Measurements from ENCODE around the gene FGD3.
"Not testable (repeated sequence)": the region's sequence is repeated elsewhere in the genome, so short reads cannot be mapped to it uniquely, and the experiment has no call there.

Gene FGD3

DNA sequence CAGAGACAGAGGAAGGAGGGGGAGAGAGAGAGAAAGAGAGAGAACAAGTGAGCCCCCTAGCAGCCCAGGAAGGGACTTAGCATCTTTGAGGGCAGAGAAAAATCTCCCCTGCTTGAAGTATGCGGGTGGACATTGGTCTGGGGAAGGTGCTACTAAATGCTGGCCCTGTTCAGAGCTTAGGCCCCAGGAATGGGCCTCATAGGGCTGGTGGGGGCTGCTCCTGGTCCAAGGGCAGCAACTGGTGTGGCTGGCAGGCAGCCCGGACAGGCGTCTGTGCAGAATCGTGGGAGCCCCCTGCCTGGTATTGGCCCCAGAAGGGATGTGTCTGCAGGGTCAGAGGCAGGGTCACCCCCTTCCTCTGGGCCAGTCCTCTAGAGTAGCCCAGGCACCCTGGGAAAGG is 63.4 kb downstream of the FGD3 start:
- no peak for DNase-seq

GRCh38 chr9:93011114-93011513 is 63.8 kb downstream of the FGD3 start:
- DNase-seq = no peak

- DNase-seq = no peak
These were observed 65.9 kb downstream of the FGD3 start for GRCh38 chr9:93012963-93013855.

DNA sequence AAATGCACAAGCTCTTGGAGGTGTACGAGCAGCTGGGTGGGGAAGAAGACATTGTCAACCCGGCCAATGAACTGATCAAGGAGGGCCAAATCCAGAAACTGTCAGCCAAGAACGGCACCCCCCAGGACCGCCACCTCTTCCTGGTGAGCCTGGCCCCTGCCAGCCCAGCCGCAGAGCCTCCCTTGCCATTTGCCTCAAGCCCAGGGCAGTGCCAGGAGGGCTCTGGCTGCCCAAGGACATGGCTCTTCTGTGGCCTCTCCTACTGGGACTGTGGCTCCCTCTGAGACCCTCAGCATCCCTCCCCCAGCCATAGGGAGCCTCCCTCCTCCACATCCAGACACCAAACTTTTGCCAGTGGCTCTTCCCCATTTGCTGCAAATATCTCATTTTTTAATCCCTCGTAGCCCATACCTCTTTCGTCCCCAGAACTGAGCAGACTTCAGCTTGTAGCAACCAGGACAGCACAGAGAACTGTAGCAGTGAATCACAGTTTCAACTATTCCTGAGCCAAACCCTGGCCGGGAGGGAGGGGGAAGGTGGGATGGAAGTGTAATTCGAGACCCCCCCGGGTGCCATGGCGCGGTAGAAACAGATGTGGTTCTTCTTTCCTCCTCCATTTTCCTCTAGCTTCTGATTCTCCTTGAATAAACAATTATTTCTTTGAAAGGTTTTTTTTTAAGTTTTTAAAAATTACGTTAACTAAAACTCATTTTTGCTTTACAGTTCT is 66.7 kb downstream of the FGD3 start:
- DNase-seq = no peak

DNA sequence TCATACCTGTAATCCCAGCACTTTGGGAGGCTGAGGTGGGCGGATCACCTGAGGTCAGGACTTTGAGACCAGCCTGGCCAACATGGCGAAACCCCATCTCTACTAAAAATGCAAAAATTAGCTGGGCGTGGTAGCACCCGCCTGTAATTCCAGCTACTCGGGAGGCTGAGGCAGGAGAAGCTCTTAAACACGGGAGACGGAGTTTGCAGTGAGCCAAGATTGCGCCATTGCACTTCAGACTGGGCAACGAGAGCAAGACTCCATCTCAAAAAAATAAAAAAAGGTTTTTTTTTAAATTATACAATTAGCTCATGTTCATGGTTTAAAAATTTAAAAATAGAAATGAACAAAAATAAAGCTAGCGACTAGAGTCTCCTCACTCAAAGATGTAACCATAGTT is 67.9 kb downstream of the FGD3 start:
- not testable (repeated sequence) for DNase-seq

DNA sequence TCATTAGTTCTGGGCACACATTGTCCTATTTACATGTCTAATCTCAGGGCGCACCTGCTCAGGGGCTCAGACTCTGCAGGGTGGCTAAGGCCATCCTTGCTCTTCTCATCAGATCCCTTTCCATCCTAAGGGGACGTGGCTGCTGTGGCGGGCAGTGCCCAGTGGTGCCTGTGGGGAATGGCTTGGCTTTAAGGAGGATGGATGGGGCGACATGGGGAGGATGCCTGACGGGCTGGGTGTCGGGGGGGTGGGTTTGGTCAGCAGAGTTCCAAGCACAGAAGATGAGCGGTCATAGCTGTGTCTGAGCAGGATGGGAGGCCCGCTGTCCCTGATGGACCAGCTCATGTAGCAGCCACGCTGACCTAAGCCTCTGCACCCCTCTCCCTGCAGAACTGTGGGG is 70.3 kb downstream of the FGD3 start:
- no peak for DNase-seq

GRCh38 chr9:93020151-93020550 is 72.8 kb downstream of the FGD3 start:
- DNase-seq = no peak

DNA sequence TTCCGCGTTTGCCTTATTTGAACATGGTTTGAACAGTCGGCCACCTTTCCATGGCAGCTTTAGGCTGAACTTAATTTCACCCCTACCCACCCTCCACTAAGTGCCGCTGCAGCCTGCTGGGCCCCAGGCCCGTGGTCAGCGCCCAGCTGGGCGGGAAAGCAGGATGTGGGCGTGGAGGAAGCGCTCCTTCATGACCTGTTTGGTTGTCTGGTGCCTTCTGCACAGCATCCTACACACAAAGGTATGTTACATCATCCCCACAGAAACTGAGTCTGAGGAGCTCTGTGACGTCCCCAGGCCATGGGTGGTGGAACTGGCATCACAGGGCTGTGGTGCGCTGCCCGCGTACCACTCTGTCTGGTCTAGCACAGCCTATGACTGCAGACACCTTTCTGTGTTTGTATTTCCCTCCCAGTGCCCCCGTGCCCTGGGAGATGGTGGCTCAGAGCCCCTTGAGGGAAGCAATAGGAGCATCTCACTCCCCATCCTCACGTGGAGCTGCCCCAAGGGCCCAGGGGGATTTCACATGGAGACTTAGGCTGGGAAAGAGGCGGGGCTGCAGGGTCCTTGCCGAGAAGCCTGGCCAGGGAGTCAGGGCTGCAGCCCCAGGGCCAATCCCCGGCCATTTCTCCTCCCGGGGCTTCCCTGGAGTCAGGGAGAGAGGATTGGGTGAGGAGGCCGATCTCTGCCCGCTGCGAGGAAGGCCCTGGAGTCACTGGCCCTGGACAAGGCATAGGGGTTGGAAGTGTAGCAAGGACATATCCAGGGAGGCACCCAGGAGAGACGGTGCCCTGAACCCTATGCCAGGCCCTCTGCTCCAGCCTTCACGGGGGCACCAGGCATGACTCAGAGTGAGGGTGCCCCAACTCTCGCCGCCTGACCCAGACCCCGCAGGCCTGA is 73.7 kb downstream of the FGD3 start:
- no peak for DNase-seq

GRCh38 chr9:93022066-93022465 is 74.7 kb downstream of the FGD3 start:
- no peak for DNase-seq

GRCh38 chr9:93022721-93023520 is 75.6 kb downstream of the FGD3 start:
- DNase-seq = no peak

- no peak for DNase-seq
These were observed 76.1 kb downstream of the FGD3 start for GRCh38 chr9:93023521-93023815.

GRCh38 chr9:93024646-93024910 is 77.3 kb downstream of the FGD3 start:
- no peak for DNase-seq

DNA sequence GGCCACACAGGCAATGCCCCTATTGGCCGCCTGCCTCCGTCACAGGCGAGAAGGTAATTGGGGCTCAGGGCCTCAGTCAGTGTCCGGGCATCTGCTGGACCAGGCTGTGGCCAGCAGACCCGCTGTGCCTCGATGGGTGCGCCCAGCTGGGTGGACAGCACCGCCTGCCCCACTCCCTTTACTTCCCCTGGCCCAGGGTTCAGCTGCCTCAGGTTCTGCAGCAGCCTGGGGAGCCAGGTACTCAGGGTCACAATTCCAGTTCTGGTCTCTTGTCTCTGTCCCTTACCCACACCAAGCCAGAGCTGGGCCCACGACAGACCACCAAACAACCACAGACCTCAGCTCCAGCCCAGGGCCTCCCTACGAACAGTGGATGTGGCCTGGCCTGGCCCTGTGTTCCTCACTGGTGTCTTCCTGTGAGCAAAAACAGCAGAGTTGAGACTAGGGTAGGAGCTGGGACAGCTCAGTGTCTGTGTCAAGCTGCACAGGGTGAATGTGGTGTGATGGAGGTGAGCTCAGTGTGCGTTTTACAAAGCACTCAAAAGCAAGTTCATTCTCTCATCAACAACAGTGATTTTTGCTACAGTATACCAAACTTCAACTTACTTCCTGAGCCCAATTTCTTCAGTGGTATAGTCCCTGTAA is 77.8 kb downstream of the FGD3 start:
- no peak for DNase-seq

DNA sequence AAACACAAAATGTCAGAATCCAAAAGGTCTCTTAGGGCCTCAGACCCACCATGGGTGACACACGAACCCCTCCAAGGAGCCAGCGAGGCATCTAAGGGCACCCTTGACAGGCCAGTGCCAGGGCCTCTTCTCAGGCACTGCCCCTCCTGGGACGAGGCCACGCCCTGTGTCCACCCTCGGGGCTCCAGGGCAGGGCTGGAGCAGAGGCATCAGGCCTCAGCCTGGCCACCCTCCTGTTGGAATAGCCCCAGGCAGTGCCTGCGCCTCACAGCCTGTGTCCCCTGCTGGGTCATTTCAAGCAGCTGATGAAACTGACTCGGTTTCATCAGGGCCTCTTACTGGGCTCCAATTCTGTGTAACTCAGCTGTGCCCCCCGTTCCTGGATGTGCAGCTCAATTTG is 78.4 kb downstream of the FGD3 start:
- no peak for DNase-seq

DNA sequence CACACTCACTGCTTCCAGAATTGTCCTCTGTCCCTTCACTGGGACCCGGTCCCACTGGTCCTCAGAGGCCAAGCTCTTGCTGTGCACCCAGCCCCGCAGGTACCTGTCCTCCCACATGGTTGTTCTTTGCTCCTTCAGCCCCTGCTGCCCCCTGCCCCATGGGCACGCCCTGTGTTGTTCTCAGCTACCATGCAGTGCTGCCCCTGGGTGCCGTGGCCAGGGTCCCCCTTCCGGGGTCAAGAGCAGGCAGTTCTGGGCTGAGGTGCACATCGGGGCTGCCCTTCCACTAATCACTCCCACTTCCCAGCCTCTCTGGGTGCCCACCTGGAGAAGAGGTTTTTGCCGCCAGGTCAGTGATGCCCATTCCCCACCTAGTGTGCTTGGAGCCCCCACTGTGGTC is 79.3 kb downstream of the FGD3 start:
- DNase-seq = no peak

GRCh38 chr9:93027750-93028149 is 80.4 kb downstream of the FGD3 start:
- no peak for DNase-seq

- DNase-seq = no peak
These were observed 81.2 kb downstream of the FGD3 start for GRCh38 chr9:93028448-93029006.

GRCh38 chr9:93030642-93031628 is 83.6 kb downstream of the FGD3 start:
- no peak for DNase-seq

DNA sequence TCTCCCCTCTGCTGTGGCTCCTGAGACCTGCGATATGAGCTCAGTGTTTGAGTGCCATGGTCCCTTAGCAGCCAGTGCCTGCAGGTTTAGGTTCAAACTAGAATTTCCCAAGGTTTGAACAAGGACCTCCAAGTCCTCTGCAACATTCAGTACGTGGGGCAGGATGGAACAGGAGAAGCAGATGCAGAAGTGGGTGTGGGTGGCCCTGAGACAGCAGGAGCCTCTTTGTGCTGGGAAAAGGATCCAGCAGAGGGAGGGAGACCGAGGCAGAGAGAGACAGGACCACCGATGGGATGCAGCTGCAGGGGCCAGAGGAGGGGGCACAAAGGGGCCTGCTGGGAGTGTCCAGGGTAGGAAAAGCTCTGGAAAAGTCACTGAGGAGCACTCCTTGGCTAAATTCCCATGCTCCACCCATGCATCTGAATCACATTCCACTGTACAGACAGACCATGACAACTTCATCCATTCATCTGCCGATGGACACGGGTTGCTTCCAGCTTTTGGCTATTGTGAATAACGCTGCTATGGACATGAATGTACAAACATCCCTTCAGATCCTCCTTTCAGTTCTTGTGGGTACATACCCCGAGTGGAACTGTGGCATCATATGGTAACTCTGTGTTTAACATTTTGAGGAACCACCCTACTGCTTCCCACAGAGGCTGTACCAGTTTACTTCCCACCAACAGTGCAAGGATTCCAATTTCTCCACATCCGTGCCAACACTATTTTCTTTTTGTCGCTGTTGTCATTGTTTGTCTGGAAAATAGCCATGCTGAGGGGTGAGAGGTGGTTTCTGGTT is 84.5 kb downstream of the FGD3 start:
- DNase-seq = no peak

DNA sequence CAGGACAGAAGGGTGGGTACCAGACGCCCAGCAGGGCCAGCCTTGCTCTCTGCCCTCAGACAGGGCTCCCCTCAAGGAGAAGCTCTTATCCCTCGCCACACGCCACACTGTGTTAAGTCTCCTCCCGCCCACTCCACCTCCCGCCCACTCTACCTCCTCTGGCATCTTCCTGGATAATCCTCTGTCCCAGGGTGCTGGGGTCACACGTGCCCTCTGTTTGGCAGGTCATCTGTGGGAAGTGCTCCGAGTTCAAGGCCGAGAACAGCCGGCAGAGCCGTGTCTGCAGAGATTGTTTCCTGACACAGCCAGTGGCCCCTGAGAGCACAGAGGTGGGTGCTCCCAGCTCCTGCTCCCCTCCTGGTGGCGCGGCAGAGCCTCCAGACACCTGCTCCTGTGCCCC is 85.2 kb downstream of the FGD3 start:
- no peak for DNase-seq

All from NCI-H526 (cell line).